Stimulated activated CD8-positive, alpha-beta memory T cell treated with anti-CD3 and anti-CD28 coated beads, Interleukin-2, amount 100 ng/mL, for 48 hours (primary cell): ENCODE results near the gene PCDHGB6.
A peak's percentile ranks its signal among the peaks of the same experiment; 100 is the strongest.
"Not testable (repeated sequence)": the region's sequence is repeated elsewhere in the genome, so short reads cannot be mapped to it uniquely, and the experiment has no call there.

ENCODE experiments used
- DNase-seq, 2 donors: peaks; one replicate each; pipeline ENCODE4 v3.0.0-alpha.2; 2020; ENCODE audit warnings: low read depth in 2 of 2

PCDHGB6 gene

DNA sequence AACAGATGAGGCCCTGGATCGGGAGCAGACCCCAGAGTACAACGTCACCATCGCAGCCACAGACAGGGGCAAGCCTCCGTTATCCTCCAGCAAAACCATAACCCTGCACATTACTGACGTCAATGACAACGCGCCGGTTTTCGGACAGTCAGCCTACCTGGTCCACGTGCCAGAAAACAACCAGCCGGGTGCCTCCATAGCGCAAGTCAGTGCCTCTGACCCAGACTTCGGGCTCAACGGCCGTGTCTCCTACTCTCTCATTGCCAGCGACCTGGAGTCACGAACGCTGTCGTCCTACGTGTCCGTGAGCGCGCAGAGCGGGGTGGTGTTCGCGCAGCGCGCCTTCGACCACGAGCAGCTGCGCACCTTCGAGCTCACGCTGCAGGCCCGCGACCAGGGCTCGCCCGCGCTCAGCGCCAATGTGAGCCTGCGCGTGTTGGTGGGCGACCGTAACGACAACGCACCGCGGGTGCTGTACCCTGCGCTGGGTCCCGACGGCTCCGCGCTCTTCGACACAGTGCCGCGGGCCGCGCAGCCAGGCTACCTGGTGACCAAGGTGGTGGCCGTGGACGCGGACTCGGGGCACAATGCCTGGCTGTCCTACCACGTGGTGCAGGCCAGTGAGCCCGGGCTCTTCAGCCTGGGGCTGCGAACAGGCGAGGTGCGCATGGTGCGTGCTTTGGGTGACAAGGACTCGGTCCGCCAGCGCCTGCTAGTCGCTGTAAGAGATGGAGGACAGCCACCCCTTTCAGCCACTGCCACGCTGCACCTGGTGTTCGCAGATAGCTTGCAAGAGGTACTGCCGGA lies 11.5 kb downstream of the PCDHGB6 start:
- DNase-seq = no peak

DNA sequence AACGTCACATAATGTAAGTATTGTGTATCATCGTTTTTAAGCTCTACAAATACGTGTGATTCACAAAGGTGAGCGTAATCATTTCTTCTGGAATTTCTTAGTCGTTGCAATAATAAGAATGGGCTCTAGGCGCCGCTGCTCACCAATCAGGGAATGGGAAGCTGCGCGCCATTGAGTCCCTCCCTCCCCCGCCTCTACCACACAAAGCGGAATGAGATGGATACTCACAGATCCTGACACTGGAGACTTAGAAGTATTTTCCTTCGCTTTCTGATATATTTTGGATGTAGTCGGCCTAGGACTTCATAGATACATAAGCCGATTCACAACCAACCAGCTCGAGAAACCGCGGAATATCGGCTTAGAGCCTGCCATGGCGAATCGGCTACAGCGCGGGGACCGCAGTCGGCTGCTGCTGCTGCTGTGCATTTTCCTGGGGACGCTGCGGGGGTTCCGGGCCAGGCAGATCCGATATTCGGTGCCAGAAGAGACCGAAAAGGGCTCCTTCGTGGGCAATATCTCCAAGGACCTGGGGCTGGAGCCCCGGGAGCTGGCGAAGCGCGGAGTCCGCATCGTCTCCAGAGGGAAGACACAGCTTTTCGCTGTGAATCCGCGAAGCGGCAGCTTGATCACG lies 13.2 kb downstream of the PCDHGB6 start, which contains the start of gene PCDHGA11:
Gene PCDHGA11 (plus strand): TSS at position 197 of the 634 bp plus-strand sequence. CDS start 177 bp downstream, at position 374.
- DNase-seq = peak in 1 of 2 donors; percentile 45

DNA sequence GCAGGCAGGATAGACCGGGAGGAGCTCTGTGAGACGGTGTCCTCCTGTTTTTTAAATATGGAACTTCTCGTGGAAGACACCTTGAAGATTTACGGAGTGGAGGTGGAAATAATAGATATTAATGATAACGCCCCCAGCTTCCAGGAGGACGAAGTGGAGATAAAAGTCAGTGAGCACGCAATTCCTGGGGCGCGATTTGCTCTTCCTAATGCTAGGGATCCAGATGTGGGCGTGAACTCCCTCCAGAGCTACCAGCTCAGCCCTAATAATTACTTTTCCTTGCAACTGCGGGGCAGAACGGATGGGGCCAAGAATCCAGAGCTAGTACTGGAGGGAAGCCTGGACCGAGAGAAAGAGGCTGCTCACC lies 13.7 kb downstream of the PCDHGB6 start:
- no peak for DNase-seq

DNA sequence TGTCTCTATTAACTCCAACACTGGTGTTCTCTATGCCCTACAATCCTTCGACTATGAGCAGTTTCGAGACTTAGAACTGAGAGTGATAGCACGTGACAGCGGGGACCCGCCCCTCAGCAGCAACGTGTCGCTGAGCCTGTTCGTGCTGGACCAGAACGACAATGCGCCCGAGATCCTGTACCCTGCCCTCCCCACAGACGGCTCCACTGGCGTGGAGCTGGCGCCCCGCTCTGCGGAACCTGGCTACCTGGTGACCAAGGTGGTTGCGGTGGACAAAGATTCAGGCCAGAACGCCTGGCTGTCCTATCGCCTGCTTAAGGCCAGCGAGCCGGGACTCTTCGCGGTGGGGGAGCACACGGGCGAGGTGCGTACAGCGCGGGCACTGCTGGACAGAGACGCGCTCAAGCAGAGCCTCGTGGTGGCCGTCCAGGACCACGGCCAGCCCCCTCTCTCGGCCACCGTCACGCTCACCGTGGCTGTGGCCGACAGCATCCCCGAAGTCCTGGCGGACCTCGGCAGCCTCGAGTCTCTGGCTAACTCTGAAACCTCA lies 15.0 kb downstream of the PCDHGB6 start:
- DNase-seq = no peak

DNA sequence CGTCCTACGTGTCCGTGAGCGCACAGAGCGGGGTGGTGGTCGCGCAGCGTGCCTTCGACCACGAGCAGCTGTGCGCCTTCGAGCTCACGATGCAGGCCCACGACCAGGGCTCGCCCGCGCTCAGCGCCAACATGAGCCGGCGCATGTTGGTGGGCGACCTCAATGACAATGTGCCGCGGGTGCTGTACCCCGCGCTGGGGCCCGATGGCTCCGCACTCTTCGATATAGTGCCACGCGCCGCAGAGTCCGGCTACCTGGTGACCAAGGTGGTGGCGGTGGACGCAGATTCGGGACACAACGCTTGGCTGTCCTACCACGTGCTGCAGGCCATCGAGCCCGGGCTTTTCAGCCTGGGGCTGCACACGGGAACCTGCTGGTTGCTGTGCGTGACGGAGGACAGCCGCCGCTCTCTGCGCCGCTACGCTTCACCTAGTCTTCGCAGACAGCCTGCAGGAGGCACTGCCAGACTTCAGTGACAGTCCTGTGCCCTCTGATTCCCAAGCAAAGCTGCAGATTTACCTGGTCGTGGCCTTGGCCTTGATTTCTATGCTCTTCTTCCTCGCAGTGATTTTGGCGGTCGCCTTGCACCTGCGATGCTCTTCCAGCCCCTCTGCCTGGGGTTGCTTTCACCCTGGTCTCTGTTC lies 20.1 kb downstream of the PCDHGB6 start:
- DNase-seq = no peak

DNA sequence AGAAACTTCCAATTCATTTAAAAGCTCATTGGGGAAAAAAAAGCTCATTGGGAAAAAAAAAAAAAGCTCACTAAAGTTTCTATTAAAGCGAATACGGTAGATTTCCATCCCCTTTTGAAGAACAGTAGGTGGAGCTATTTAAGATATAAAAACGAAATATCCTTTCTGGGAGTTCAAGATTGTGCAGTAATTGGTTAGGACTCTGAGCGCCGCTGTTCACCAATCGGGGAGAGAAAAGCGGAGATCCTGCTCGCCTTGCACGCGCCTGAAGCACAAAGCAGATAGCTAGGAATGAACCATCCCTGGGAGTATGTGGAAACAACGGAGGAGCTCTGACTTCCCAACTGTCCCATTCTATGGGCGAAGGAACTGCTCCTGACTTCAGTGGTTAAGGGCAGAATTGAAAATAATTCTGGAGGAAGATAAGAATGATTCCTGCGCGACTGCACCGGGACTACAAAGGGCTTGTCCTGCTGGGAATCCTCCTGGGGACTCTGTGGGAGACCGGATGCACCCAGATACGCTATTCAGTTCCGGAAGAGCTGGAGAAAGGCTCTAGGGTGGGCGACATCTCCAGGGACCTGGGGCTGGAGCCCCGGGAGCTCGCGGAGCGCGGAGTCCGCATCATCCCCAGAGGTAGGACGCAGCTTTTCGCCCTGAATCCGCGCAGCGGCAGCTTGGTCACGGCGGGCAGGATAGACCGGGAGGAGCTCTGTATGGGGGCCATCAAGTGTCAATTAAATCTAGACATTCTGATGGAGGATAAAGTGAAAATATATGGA lies 22.7 kb downstream of the PCDHGB6 start, which contains the start of gene PCDHGA12:
Gene PCDHGA12 (plus strand): TSS at position 176 of the 782 bp plus-strand sequence. CDS start 253 bp downstream, at position 429.
- no peak for DNase-seq

DNA sequence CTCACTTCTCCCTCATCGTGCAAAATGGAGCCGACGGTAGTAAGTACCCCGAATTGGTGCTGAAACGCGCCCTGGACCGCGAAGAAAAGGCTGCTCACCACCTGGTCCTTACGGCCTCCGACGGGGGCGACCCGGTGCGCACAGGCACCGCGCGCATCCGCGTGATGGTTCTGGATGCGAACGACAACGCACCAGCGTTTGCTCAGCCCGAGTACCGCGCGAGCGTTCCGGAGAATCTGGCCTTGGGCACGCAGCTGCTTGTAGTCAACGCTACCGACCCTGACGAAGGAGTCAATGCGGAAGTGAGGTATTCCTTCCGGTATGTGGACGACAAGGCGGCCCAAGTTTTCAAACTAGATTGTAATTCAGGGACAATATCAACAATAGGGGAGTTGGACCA lies 23.5 kb downstream of the PCDHGB6 start:
- DNase-seq = no peak

DNA sequence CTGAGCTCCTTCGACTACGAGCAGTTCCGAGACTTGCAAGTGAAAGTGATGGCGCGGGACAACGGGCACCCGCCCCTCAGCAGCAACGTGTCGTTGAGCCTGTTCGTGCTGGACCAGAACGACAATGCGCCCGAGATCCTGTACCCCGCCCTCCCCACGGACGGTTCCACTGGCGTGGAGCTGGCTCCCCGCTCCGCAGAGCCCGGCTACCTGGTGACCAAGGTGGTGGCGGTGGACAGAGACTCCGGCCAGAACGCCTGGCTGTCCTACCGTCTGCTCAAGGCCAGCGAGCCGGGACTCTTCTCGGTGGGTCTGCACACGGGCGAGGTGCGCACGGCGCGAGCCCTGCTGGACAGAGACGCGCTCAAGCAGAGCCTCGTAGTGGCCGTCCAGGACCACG lies 24.5 kb downstream of the PCDHGB6 start:
- not testable (repeated sequence) for DNase-seq

DNA sequence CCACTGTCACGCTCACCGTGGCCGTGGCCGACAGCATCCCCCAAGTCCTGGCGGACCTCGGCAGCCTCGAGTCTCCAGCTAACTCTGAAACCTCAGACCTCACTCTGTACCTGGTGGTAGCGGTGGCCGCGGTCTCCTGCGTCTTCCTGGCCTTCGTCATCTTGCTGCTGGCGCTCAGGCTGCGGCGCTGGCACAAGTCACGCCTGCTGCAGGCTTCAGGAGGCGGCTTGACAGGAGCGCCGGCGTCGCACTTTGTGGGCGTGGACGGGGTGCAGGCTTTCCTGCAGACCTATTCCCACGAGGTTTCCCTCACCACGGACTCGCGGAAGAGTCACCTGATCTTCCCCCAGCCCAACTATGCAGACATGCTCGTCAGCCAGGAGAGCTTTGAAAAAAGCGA lies 24.9 kb downstream of the PCDHGB6 start:
- DNase-seq = not testable (repeated sequence)

DNA sequence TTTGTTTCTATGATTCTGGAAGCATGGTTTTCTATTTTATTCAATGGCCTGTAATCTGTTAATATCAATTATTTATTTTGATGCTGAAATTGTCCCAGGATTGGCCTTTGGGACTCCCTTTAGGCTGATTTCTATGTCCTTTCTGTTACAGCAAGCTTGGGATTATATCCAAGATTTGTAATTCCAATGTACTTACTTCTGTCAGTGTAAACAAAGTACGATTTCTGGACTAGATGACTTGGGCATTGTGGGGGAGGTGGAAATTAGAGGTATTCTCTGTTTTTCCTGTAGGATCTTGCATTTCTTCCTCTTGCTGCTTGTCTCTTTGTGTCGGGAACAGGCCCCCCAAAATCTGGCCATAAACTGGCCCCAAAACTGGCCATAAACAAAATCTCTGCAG lies 26.2 kb downstream of the PCDHGB6 start:
- DNase-seq = no peak

DNA sequence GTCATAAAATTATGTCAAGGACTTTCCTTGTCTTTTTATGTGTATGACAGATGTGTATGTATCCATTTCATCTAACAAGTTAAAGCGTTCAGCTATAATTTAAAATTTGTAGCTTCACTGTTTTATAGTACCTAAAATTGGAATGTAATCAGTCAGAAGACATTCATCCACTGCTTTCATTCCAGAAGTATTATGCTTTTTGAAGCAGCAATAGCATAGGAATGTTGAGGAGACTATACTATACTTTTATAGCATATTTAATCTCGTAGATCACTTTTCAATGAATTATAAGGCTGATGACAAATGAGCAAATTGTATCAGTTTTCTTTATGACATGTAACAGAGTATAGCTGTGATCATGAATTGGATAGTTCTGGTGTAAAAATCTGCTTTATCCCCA lies 29.4 kb downstream of the PCDHGB6 start:
- no peak for DNase-seq

DNA sequence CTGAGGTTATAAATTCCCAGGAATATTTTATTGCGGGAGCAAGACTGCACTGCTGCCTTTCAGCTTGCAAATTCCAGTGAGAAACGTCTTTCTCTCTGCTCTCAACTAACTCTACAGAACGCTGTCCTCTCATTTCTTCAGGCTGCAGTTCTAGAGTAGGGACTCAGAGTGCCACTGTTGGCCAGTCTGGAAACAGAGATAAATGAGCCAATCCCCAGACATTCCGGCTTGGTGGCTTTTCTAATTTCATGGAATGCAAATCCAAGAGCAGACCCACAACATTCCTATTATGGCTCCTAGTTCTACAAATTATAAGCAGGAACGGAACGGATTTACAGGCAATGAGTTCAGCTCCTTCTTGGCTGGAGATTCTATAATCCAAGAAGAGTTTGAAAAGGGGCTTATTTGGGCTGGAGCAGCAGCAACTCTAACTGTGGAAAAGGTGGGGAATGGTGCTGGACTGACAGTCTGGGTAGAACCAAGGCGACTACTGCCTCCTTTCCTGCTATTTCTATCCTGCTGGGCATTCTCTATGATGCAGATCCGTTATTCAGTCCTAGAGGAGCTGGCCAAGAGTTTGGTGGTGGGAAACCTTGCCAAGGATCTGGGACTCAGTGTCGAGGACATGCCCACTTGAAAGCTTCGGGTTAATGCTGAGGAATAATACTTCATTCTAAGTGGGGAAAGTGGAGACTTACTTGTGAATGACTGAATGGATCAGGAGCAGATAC lies 31.8 kb downstream of the PCDHGB6 start:
- no peak for DNase-seq

DNA sequence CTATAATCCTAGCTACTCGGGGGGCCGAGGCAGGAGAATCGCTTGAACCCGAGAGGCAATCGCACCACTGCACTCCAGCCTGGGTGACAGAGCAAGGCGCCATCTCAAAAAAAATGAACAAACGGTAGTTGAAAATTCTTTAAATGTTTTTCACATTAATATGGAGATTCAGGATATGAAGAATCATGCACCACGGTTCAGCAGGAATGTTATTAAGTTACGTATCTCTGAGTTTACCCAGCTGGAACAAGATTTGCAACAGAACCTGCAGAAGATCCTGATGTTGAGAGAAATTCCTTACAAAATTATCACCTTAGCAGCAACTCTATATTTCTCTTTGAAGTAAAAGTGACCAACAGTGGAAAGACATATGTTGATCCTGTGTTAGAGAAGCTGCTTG lies 32.5 kb downstream of the PCDHGB6 start:
- DNase-seq = no peak

DNA sequence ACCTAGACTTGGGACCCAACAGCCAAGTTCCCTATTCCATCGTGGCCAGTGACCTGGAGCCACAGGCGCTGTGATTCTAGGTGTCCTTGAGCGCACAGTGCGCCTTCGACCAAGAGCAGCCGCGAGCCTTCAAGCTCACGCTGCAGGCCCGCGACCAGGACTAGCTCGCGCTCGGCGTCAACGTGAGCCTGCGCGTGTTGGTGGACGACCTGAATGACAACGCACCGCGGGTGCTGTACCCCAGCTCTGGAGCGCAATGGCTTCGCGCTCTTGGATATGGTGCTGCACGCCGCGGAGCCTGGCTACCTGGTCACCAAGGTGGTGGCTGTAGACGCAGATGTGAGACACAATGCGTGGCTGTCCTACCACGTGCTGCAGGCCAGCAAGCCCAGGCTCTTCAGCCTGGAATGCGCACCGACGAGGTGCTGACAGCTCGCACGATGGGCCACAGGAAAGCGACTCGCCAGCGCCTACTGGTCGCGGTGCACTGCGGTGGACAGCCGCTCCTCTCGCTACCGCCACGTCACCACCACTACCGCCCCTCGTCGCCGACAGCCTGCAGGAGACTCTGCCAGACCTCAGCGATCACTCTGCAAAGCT lies 33.9 kb downstream of the PCDHGB6 start:
- no peak for DNase-seq
